H1 (cell line): Measurements from ENCODE around the gene PDGFA. TPM values are rescaled to one million over a fixed set of nuclear protein-coding genes. Genes with fewer than 3 reads are reported as not detected.

Experiments used
- CTCF ChIA-PET: fragments of 300-600 bp; sonication (Branson Sonifier 250); formaldehyde crosslinking; loops from one replicate; lab custom pipeline; 2021; ENCODE audit not compliant: partially characterized antibody; lab: Charles Lee
- POLR2A ChIA-PET: fragments of 300-600 bp; sonication (Branson Sonifier 250); formaldehyde crosslinking; loops from one replicate; lab custom pipeline; 2021; ENCODE audit warnings: inconsistent platforms; ENCODE audit not compliant: partially characterized antibody; lab: Charles Lee
- DNase-seq, 2 experiments: peaks; one replicate each; pipeline versions ENCODE4 v3.0.0 to v3.0.0-alpha.2; 2010 to 2022; ENCODE audit warnings: low spot score in 2 of 2, low read depth in 1 of 2, mixed read lengths in 1 of 2
- FAIRE-seq: peaks from 2 replicates; lab custom pipeline; 2011; peaks lifted over from hg19 to GRCh38; lab: Jason Lieb, UNC
- H2AFZ ChIP-seq: 2 replicates; pipeline ENCODE4 v1.8.1; 2012; ENCODE audit warnings: low read length, inconsistent platforms
- H2AK5ac ChIP-seq: 2 replicates; pipeline ENCODE4 v1.6.1; 2013; ENCODE audit warnings: low read depth, low read length
- H2BK120ac ChIP-seq: replicated peaks from 2 replicates; pipeline ENCODE3; 2013; ENCODE audit warnings: low read depth, low read length, inconsistent platforms
- H2BK12ac ChIP-seq: 2 replicates; pipeline ENCODE4 v1.6.1; 2013; ENCODE audit warnings: low read depth, low read length
- H2BK15ac ChIP-seq: 2 replicates; pipeline ENCODE4 v1.6.1; 2013; ENCODE audit warnings: low read length
- H2BK20ac ChIP-seq: 2 replicates; pipeline ENCODE4 v1.6.1; 2013; ENCODE audit warnings: low read length
- H2BK5ac ChIP-seq: 2 replicates; pipeline ENCODE4 v1.6.1; 2013; ENCODE audit warnings: low read depth, low read length
- H3K14ac ChIP-seq: 2 replicates; pipeline ENCODE4 v1.6.1; 2013; ENCODE audit warnings: inconsistent platforms; ENCODE audit not compliant: insufficient read length
- H3K18ac ChIP-seq: 2 replicates; pipeline ENCODE4 v1.6.1; 2013; ENCODE audit warnings: low read length; ENCODE audit errors: extremely low read depth
- H3K23ac ChIP-seq: 2 replicates; pipeline ENCODE4 v1.6.1; 2013; ENCODE audit warnings: inconsistent platforms; ENCODE audit not compliant: insufficient read length
- H3K23me2 ChIP-seq: 2 replicates; pipeline ENCODE4 v1.6.1; 2013; ENCODE audit warnings: low read depth, low read length
- H3K27ac ChIP-seq: 2 replicates; pipeline ENCODE4 v1.6.1; 2011; ENCODE audit warnings: low read depth, low read length, inconsistent platforms
- H3K27me3 ChIP-seq, 4 experiments: replicated peaks in 1 of 4; 1 replicate in 1 of 4; 2 replicates in 3 of 4; pipeline versions ENCODE4 v1.6.1 to v1.8.1; 2011 to 2013; ENCODE audit warnings: low read length in 3 of 4, mild to moderate bottlenecking in 3 of 4, inconsistent platforms in 2 of 4, mixed read lengths in 2 of 4, moderate library complexity in 1 of 4; ENCODE audit not compliant: control insufficient read depth in 3 of 4, insufficient read depth in 3 of 4; ENCODE audit errors: extremely low read depth in 1 of 4
- H3K36me3 ChIP-seq, 4 experiments: 2 replicates each; pipeline versions ENCODE4 v1.6.1 to v1.8.1; 2011 to 2013; ENCODE audit warnings: mild to moderate bottlenecking in 4 of 4, low read length in 3 of 4, moderate library complexity in 2 of 4, control low read depth in 1 of 4, inconsistent platforms in 1 of 4; ENCODE audit not compliant: insufficient read depth in 4 of 4, control insufficient read depth in 2 of 4
- H3K4ac ChIP-seq: replicated peaks from 2 replicates; pipeline ENCODE3; 2013; ENCODE audit warnings: low read length, low read depth, mixed read lengths, inconsistent platforms; ENCODE audit not compliant: insufficient read length
- H3K4me1 ChIP-seq, 4 experiments: replicated peaks in 1 of 4; 1 replicate in 1 of 4; 2 replicates in 3 of 4; pipeline versions ENCODE4 v1.6.1 to v1.8.1; 2011 to 2013; ENCODE audit warnings: low read length in 3 of 4, inconsistent platforms in 2 of 4, mixed read lengths in 1 of 4; ENCODE audit not compliant: insufficient read depth in 4 of 4, control insufficient read depth in 3 of 4
- H3K4me2 ChIP-seq, 2 experiments: 2 replicates each; pipeline versions ENCODE4 v1.6.1 to v1.8.1; 2011 to 2013; ENCODE audit warnings: low read depth in 2 of 2, low read length in 2 of 2, control low read depth in 1 of 2, inconsistent platforms in 1 of 2, mild to moderate bottlenecking in 1 of 2; ENCODE audit not compliant: insufficient read depth in 1 of 2
- H3K4me3 ChIP-seq, 4 experiments: fragments of 200-600, 300-600 bp in 1 of 4; sonication (generic), shearing (Covaris generic), sonication (Bioruptor Twin) in 1 of 4; 2 replicates each; pipeline versions ENCODE4 v1.5.1 to v1.8.1; 2011 to 2016; ENCODE audit warnings: low read length in 4 of 4, low read depth in 3 of 4, control low read depth in 2 of 4, inconsistent platforms in 2 of 4, mild to moderate bottlenecking in 2 of 4, mixed read lengths in 1 of 4, moderate library complexity in 1 of 4; ENCODE audit not compliant: insufficient read depth in 2 of 4; ENCODE audit errors: extremely low read depth in 1 of 4
- H3K56ac ChIP-seq: replicated peaks from 2 replicates; pipeline ENCODE3; 2013; ENCODE audit warnings: low read depth, mild to moderate bottlenecking, mixed read lengths, low read length, inconsistent platforms; ENCODE audit not compliant: insufficient read length
- H3K79me1 ChIP-seq: 2 replicates; pipeline ENCODE4 v1.6.1; 2013; ENCODE audit warnings: low read depth, low read length, control low read depth
- H3K79me2 ChIP-seq, 2 experiments: 2 replicates each; pipeline versions ENCODE4 v1.6.1 to v1.8.1; 2012 to 2013; ENCODE audit warnings: low read length in 2 of 2, mild to moderate bottlenecking in 2 of 2, inconsistent platforms in 1 of 2; ENCODE audit not compliant: insufficient read depth in 2 of 2, control insufficient read depth in 1 of 2
- H3K9ac ChIP-seq, 4 experiments: replicated peaks in 1 of 4; 1 replicate in 1 of 4; 2 replicates in 3 of 4; pipeline versions ENCODE4 v1.6.1 to v1.8.1; 2011 to 2013; ENCODE audit warnings: low read depth in 3 of 4, low read length in 3 of 4, control low read depth in 2 of 4, mild to moderate bottlenecking in 2 of 4, moderate library complexity in 2 of 4, inconsistent platforms in 1 of 4; ENCODE audit errors: extremely low read depth in 1 of 4
- H3K9me3 ChIP-seq, 2 experiments: 2 replicates each; pipeline versions ENCODE4 v1.6.1 to v1.8.1; 2012 to 2013; ENCODE audit warnings: mild to moderate bottlenecking in 2 of 2, moderate library complexity in 2 of 2, control low read depth in 1 of 2, inconsistent platforms in 1 of 2, low read depth in 1 of 2, low read length in 1 of 2, mixed read lengths in 1 of 2; ENCODE audit not compliant: insufficient read depth in 2 of 2
- H4K20me1 ChIP-seq, 2 experiments: replicated peaks in 1 of 2; 2 replicates each; pipeline versions ENCODE3 to v1.8.1; 2011 to 2013; ENCODE audit warnings: inconsistent platforms in 2 of 2, low read length in 2 of 2, mild to moderate bottlenecking in 1 of 2; ENCODE audit not compliant: insufficient read depth in 2 of 2, control insufficient read depth in 1 of 2
- H4K5ac ChIP-seq: 2 replicates; pipeline ENCODE4 v1.6.1; 2013; ENCODE audit warnings: low read length, low read depth, mixed read lengths, inconsistent platforms; ENCODE audit not compliant: insufficient read length
- H4K8ac ChIP-seq: 2 replicates; pipeline ENCODE4 v1.8.0; 2013; ENCODE audit warnings: mild to moderate bottlenecking, moderate library complexity, low read length, inconsistent platforms; ENCODE audit not compliant: insufficient read depth; ENCODE audit errors: extremely low read depth
- H4K91ac ChIP-seq: replicated peaks from 2 replicates; pipeline ENCODE3; 2013; ENCODE audit warnings: low read length, mixed read lengths, inconsistent platforms; ENCODE audit not compliant: insufficient read length
- SUZ12 ChIP-seq: fragments of 200-600 bp; sonication (generic); IDR thresholded peaks from 2 replicates; pipeline ENCODE4 v1.6.1; 2012; ENCODE audit warnings: mild to moderate bottlenecking, inconsistent platforms, low read length, moderate library complexity, mixed read lengths
- WGBS, 2 experiments: shearing (Covaris generic) in 1 of 2; methylation state at CpG; one replicate each; pipeline versions ENCODE4 v1.1.6 to v1.1.7; 2013 to 2015; ENCODE audit warnings: low lambda C conversion rate in 2 of 2, mixed read lengths in 2 of 2, inconsistent platforms in 1 of 2, low coverage in 1 of 2, missing lambda C conversion rate in 1 of 2; ENCODE audit not compliant: insufficient replicate concordance in 2 of 2, insufficient coverage in 1 of 2, insufficient read length in 1 of 2; ENCODE audit errors: extremely low coverage in 1 of 2, missing lambda C conversion rate in 1 of 2; 5-methylcytosine and 5-hydroxymethylcytosine counted together
- polyA plus RNA-seq, 7 experiments: library from polyadenylated mRNA; depleted of rRNA in 3 of 7; stranded (reverse) in 5 of 7; unstranded in 2 of 7; fragments of >200 nt in 5 of 7; fragments of 200-250 nt in 2 of 7; gene quantifications; 1 replicate in 5 of 7; 2 replicates in 1 of 7; 4 replicates in 1 of 7; pipeline versions ENCODE4 v1.2.1 to v1.2.3, GENCODE V29; 2011 to 2013; ENCODE audit warnings: missing spikeins in 2 of 7, mixed read lengths in 2 of 7
- total RNA-seq: library from RNA; stranded (reverse); fragmentation: NEBNext Ultra II Directional; extraction: Animal tissue kit (Norgen Biotek cat#: 25700); gene quantifications from 2 replicates; pipeline ENCODE4 v1.2.1, GENCODE V29; 2021

PDGFA gene
- total and polyA plus RNA-seq, 2 of the 8 experiments (the other 6 are each of a cell fraction or from before 2014, with no cell fraction given): 21.1 to 43.0 TPM

DNA sequence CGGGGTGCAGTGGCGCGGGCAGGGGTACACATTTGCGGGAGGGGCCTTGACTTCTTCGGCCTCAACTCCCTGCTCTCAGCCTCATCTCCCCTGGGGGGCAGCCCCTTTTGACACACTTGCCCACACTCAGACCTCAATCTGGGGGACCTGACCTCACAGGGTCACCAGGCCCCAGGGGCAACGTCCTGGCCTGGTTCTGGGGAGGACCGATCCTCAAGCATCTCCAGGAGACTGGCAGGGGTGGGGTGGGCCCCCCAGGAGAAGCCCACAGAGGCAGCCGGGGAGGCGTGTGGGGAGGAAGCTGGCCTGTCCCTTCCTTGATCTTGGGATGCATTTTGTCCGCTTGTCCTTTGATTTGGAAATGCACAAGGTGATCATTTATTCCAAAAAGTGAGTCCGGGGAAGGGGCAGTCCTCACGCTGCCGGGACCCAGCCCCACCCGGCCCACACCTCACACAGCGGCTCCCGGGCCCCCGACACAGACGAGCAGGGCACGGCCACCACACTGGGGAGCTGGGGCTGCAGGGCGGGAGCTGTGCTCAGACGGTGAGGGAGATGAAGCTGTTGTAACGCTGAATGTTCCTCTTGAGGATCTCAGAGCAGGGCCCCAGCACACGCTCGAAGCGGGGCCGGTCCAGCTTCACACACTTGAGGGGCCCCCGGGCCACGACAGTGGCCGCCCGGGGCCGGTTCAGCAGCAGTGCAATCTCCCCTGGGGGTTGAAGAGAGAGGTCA is 30.4 kb upstream of the PDGFA start:
- CTCF ChIA-PET: interaction anchor here (0.6 kb wide), 1 partner anchor 204 kb away, joined by 3 read pairs; no protein-coding TSS in a partner anchor
- H4K91ac ChIP-seq: no peak overlapping the region
- no peak overlapping the region for H3K56ac ChIP-seq
- H4K5ac ChIP-seq: no peak overlapping the region
- WGBS, 2 experiments: 91% methylated on average over 26 of the region's 31 CpGs; no CpG with 5 or more reads in 1 of the 2 experiments
- H3K14ac ChIP-seq: no peak overlapping the region
- H3K36me3 ChIP-seq: peaks cover 0 to 8% (median 0%) of the 10 kb centered on the region in 4 experiments; a peak in 1 of 8 replicates
- no peaks in the 10 kb centered on the region for H3K4me1 ChIP-seq
- H3K27ac ChIP-seq: no peak overlapping the region
- DNase-seq: no peak
- no peak overlapping the region for H2BK120ac ChIP-seq
- no peak overlapping the region for H4K8ac ChIP-seq
- no peak overlapping the region for H3K4ac ChIP-seq
- H2AK5ac ChIP-seq: no peak overlapping the region
- no peak overlapping the region for H2AFZ ChIP-seq
- H2BK5ac ChIP-seq: no peak overlapping the region
- peaks cover 0 to 3% of the 10 kb centered on the region in 2 experiments; a peak in 1 of 4 replicates for H3K9me3 ChIP-seq
- H3K23me2 ChIP-seq: no peaks in the 10 kb centered on the region
- H2BK15ac ChIP-seq: no peak overlapping the region
- no peak overlapping the region for H3K23ac ChIP-seq
- no peak overlapping the region for H2BK12ac ChIP-seq
- no peaks in the 10 kb centered on the region for H3K79me2 ChIP-seq
- POLR2A ChIA-PET: no interaction called here
- no peak for TF ChIP-seq SUZ12
- H3K4me2 ChIP-seq: no peak overlapping the region
- no peak overlapping the region for H3K9ac ChIP-seq
- H3K27me3 ChIP-seq: no peaks in the 10 kb centered on the region
- H3K18ac ChIP-seq: no peak overlapping the region
- H3K79me1 ChIP-seq: no peaks in the 10 kb centered on the region
- H2BK20ac ChIP-seq: no peak overlapping the region
- H3K4me3 ChIP-seq: no peak overlapping the region
- no peaks in the 10 kb centered on the region for H4K20me1 ChIP-seq
- FAIRE-seq: no peak
